HG03108 (cell line): ENCODE results near the gene LCNL1.
A peak's percentile ranks its signal among the peaks of the same experiment; 100 is the strongest.
"Not testable (repeated sequence)": the region's sequence is repeated elsewhere in the genome, so short reads cannot be mapped to it uniquely, and the experiment has no call there.

Source experiments
- ATAC-seq: cut with Tn5 transposase; IDR thresholded peaks from one replicate; pipeline ENCODE4 v1.9.1; 2021; ENCODE audit warnings: moderate library complexity; ENCODE audit not compliant: unreplicated experiment

Gene LCNL1

GRCh38 chr9:136990242-136990911 lies 7.6 kb downstream of the LCNL1 start:
- no peak for ATAC-seq

GRCh38 chr9:136991993-136992818 lies 9.4 kb downstream of the LCNL1 start, which contains the start of gene PAXX:
Gene PAXX, plus strand, starts transcription at chr9:136992422. Its CDS starts 22 bp downstream, at chr9:136992444.
- peak; percentile 79 for ATAC-seq

GRCh38 chr9:136992819-136993369 lies 10.1 kb downstream of the LCNL1 start:
- no peak for ATAC-seq

- ATAC-seq = no peak
Observed at GRCh38 chr9:136994180-136994887, 11.5 kb downstream of the LCNL1 start.

GRCh38 chr9:136994888-136995230 lies 12.1 kb downstream of the LCNL1 start:
- ATAC-seq = no peak

- no peak for ATAC-seq
Observed at GRCh38 chr9:136995362-136995761, 12.6 kb downstream of the LCNL1 start.

- ATAC-seq = no peak
Observed at GRCh38 chr9:136995772-136996311, 13.0 kb downstream of the LCNL1 start.

- no peak for ATAC-seq
Observed at GRCh38 chr9:136996361-136997292, 13.8 kb downstream of the LCNL1 start, which contains the start of gene CLIC3. Gene CLIC3, minus strand, starts transcription at chr9:136996568. Its CDS starts 25 bp downstream, at chr9:136996543.

GRCh38 chr9:136997371-136997770 lies 14.6 kb downstream of the LCNL1 start:
- ATAC-seq = no peak

GRCh38 chr9:136997830-136998234 lies 15.0 kb downstream of the LCNL1 start:
- no peak for ATAC-seq

GRCh38 chr9:137000177-137000930 lies 17.6 kb downstream of the LCNL1 start:
- peak; percentile 78 for ATAC-seq

- ATAC-seq = no peak
Observed at GRCh38 chr9:137001857-137002645, 19.3 kb downstream of the LCNL1 start.

- no peak for ATAC-seq
Observed at GRCh38 chr9:137002646-137003041, 19.9 kb downstream of the LCNL1 start.

- ATAC-seq = not testable (repeated sequence)
Observed at GRCh38 chr9:137004285-137004684, 21.5 kb downstream of the LCNL1 start.

- no peak for ATAC-seq
Observed at GRCh38 chr9:137006116-137007003, 23.6 kb downstream of the LCNL1 start.

GRCh38 chr9:137007108-137007815 lies 24.5 kb downstream of the LCNL1 start:
- no peak for ATAC-seq

GRCh38 chr9:137007816-137008270 lies 25.1 kb downstream of the LCNL1 start:
- ATAC-seq = no peak
